Activated naive CD4-positive, alpha-beta T cell treated with anti-CD3 and anti-CD28 coated beads for 36 hours (primary cell): ENCODE measurements around the gene ITLN1. TPM values are rescaled to one million over a fixed set of nuclear protein-coding genes. Genes with fewer than 3 reads are reported as not detected.
A peak's percentile ranks its signal among the peaks of the same experiment; 100 is the strongest.

ENCODE experiments used
- CTCF ChIA-PET: fragments of 350-600 bp; sonication (Branson Sonifier 250); formaldehyde crosslinking; loops from one replicate; lab custom pipeline; 2021; ENCODE audit warnings: antibody characterized with exemption; lab: Charles Lee
- DNase-seq: peaks from one replicate; pipeline ENCODE4 v3.0.0-alpha.2; 2020
- H3K27ac Mint-ChIP-seq: one replicate; pipeline ENCODE4 v1.8.0; 2021; ENCODE audit warnings: mild to moderate bottlenecking, mixed read lengths
- H3K27me3 Mint-ChIP-seq: one replicate; pipeline ENCODE4 v1.8.0; 2021; ENCODE audit warnings: low read depth, mixed read lengths
- H3K36me3 Mint-ChIP-seq: one replicate; pipeline ENCODE4 v1.8.0; 2021; ENCODE audit warnings: low read depth, mixed read lengths
- H3K4me1 Mint-ChIP-seq: one replicate; pipeline ENCODE4 v1.8.0; 2021; ENCODE audit warnings: low read depth, mixed read lengths
- H3K4me3 Mint-ChIP-seq: one replicate; pipeline ENCODE4 v1.8.0; 2021; ENCODE audit warnings: mild to moderate bottlenecking, moderate library complexity, mixed read lengths
- H3K9me3 Mint-ChIP-seq: one replicate; pipeline ENCODE4 v1.8.0; 2021; ENCODE audit warnings: mixed read lengths
- intact Hi-C: fragments of 100-400 bp; cut with micrococcal nuclease; formaldehyde crosslinking; loops from one replicate; pipeline ENCODE4 v1.15.1; 2023
- total RNA-seq, 2 experiments: library from RNA; stranded (reverse); gene quantifications; one replicate each; pipeline ENCODE4 v1.2.3, GENCODE V29; 2021

Gene ITLN1
- total RNA-seq, 2 experiments from 2014 or later = not detected

GRCh38 chr1:160846281-160846680 lies 38.7 kb downstream of the ITLN1 start:
- CTCF ChIA-PET = interaction anchor here (2.2 kb wide), 1 partner anchor 11 kb away, joined by 8 read pairs; no protein-coding TSS in a partner anchor
- no peak for DNase-seq
- Mint-ChIP-seq H3K27me3 (no peaks in the 10 kb centered on the region), H3K36me3 (no peaks in the 10 kb centered on the region), H3K4me1 (no peaks in the 10 kb centered on the region), H3K27ac (no peak overlapping the region), H3K9me3 (no peaks in the 10 kb centered on the region), H3K4me3 (no peak overlapping the region)
- intact Hi-C loops = no loop called here

- CTCF ChIA-PET = interaction anchor here (0.5 to 2.2 kb wide), 6 partner anchors 9 to 158 kb away, joined by 3 to 10 read pairs (median 5); no protein-coding TSS in a partner anchor
- no peaks in the 10 kb centered on the region for H3K9me3 Mint-ChIP-seq
- peaks cover 2% of the 10 kb centered on the region for H3K4me1 Mint-ChIP-seq
- no peak overlapping the region for H3K27ac Mint-ChIP-seq
- intact Hi-C loops = no loop called here
- no peak overlapping the region for H3K4me3 Mint-ChIP-seq
- DNase-seq = no peak
- no peaks in the 10 kb centered on the region for H3K36me3 Mint-ChIP-seq
- no peaks in the 10 kb centered on the region for H3K27me3 Mint-ChIP-seq
Measured at GRCh38 chr1:160844447-160845232, 40.3 kb downstream of the ITLN1 start.

- CTCF ChIA-PET = interaction anchor here (0.9 to 2.1 kb wide), 3 partner anchors 14 to 111 kb away, joined by 3 to 12 read pairs (median 4); no protein-coding TSS in a partner anchor
- Mint-ChIP-seq H3K4me1 (peaks cover 34% of the 10 kb centered on the region), H3K9me3 (no peaks in the 10 kb centered on the region), H3K27ac (no peak overlapping the region), H3K4me3 (no peak overlapping the region), H3K36me3 (no peaks in the 10 kb centered on the region), H3K27me3 (no peaks in the 10 kb centered on the region)
- DNase-seq = no peak
- intact Hi-C loops = no loop called here
Measured at GRCh38 chr1:160841079-160841478, 43.9 kb downstream of the ITLN1 start.

GRCh38 chr1:160839746-160840145 lies 45.2 kb downstream of the ITLN1 start:
- intact Hi-C loops = loop anchor here (10.0 kb wide), 1 partner anchor 295 kb away; the partner anchor contains the start of gene DEDD
- H3K4me1 Mint-ChIP-seq = peaks cover 43% of the 10 kb centered on the region
- no peaks in the 10 kb centered on the region for H3K9me3 Mint-ChIP-seq
- no peak for DNase-seq
- no peaks in the 10 kb centered on the region for H3K27me3 Mint-ChIP-seq
- CTCF ChIA-PET = interaction anchor here (0.6 to 6.8 kb wide), 6 partner anchors 8 to 113 kb away, joined by 3 to 229 read pairs (median 4); partner anchors contain the start of genes ITLN2 and LY9
- H3K36me3 Mint-ChIP-seq = no peaks in the 10 kb centered on the region
- no peak overlapping the region for H3K27ac Mint-ChIP-seq
- no peak overlapping the region for H3K4me3 Mint-ChIP-seq

GRCh38 chr1:160838888-160839287 lies 46.1 kb downstream of the ITLN1 start:
- CTCF ChIA-PET = interaction anchor here (1.3 to 6.8 kb wide), 5 partner anchors 16 to 114 kb away, joined by 3 to 229 read pairs (median 60); partner anchors contain the start of genes ITLN2 and LY9
- Mint-ChIP-seq H3K4me3 (no peak overlapping the region), H3K27ac (peak overlapping the region; percentile 31), H3K27me3 (no peaks in the 10 kb centered on the region), H3K4me1 (peaks cover 47% of the 10 kb centered on the region), H3K36me3 (no peaks in the 10 kb centered on the region), H3K9me3 (no peaks in the 10 kb centered on the region)
- intact Hi-C loops = loop anchor here (10.0 kb wide), 1 partner anchor 296 kb away; the partner anchor contains the start of gene DEDD
- no peak for DNase-seq

GRCh38 chr1:160837558-160838205 lies 47.3 kb downstream of the ITLN1 start:
- Mint-ChIP-seq H3K4me1 (peaks cover 49% of the 10 kb centered on the region), H3K36me3 (no peaks in the 10 kb centered on the region), H3K4me3 (peak overlapping the region; percentile 16), H3K27me3 (no peaks in the 10 kb centered on the region), H3K27ac (peak overlapping the region; percentile 82), H3K9me3 (no peaks in the 10 kb centered on the region)
- intact Hi-C loops = loop anchor here (1.0 to 10.0 kb wide), 4 partner anchors 110 to 297 kb away; partner anchors contain the start of gene DEDD
- peak; percentile 90 for DNase-seq
- CTCF ChIA-PET = interaction anchor here (0.6 to 6.8 kb wide), 20 partner anchors 18 to 297 kb away, joined by 3 to 229 read pairs (median 5); partner anchors contain the start of genes CD244, ITLN2 and LY9

- H3K4me1 Mint-ChIP-seq = peaks cover 49% of the 10 kb centered on the region
- DNase-seq = no peak
- peak overlapping the region; percentile 77 for H3K27ac Mint-ChIP-seq
- no peaks in the 10 kb centered on the region for H3K27me3 Mint-ChIP-seq
- no peak overlapping the region for H3K4me3 Mint-ChIP-seq
- CTCF ChIA-PET = interaction anchor here (0.6 to 6.8 kb wide), 24 partner anchors 10 to 298 kb away, joined by 3 to 229 read pairs (median 5); partner anchors contain the start of genes CD244, ITLN2 and LY9
- H3K36me3 Mint-ChIP-seq = no peaks in the 10 kb centered on the region
- no peaks in the 10 kb centered on the region for H3K9me3 Mint-ChIP-seq
- intact Hi-C loops = loop anchor here (1.0 to 10.0 kb wide), 4 partner anchors 110 to 298 kb away; partner anchors contain the start of gene DEDD
Measured at GRCh38 chr1:160836981-160837557, 47.9 kb downstream of the ITLN1 start.

- intact Hi-C loops = loop anchor here (2.0 to 10.0 kb wide), 2 partner anchors 162 to 298 kb away; partner anchors contain the start of gene DEDD
- H3K27me3 Mint-ChIP-seq = no peaks in the 10 kb centered on the region
- peaks cover 49% of the 10 kb centered on the region for H3K4me1 Mint-ChIP-seq
- H3K9me3 Mint-ChIP-seq = no peaks in the 10 kb centered on the region
- peak overlapping the region; percentile 77 for H3K27ac Mint-ChIP-seq
- H3K36me3 Mint-ChIP-seq = no peaks in the 10 kb centered on the region
- H3K4me3 Mint-ChIP-seq = no peak overlapping the region
- no peak for DNase-seq
- CTCF ChIA-PET = interaction anchor here (0.8 to 6.8 kb wide), 31 partner anchors 9 to 295 kb away, joined by 3 to 229 read pairs (median 5); partner anchors contain the start of genes CD244, ITLN1, ITLN2 and LY9
Measured at GRCh38 chr1:160836561-160836960, 48.4 kb downstream of the ITLN1 start.

GRCh38 chr1:160835751-160836150 lies 49.2 kb downstream of the ITLN1 start:
- intact Hi-C loops = loop anchor here (1.0 to 10.0 kb wide), 6 partner anchors 42 to 299 kb away; partner anchors contain the start of gene DEDD
- no peak for DNase-seq
- peaks cover 50% of the 10 kb centered on the region for H3K4me1 Mint-ChIP-seq
- H3K36me3 Mint-ChIP-seq = no peaks in the 10 kb centered on the region
- no peak overlapping the region for H3K27ac Mint-ChIP-seq
- H3K27me3 Mint-ChIP-seq = no peaks in the 10 kb centered on the region
- CTCF ChIA-PET = interaction anchor here (0.6 to 6.8 kb wide), 37 partner anchors 9 to 502 kb away, joined by 3 to 229 read pairs (median 5); partner anchors contain the start of genes ITLN1, ITLN2, KLHDC9 and LY9
- H3K4me3 Mint-ChIP-seq = no peak overlapping the region
- H3K9me3 Mint-ChIP-seq = no peaks in the 10 kb centered on the region

GRCh38 chr1:160834945-160835565 lies 49.9 kb downstream of the ITLN1 start:
- no peaks in the 10 kb centered on the region for H3K9me3 Mint-ChIP-seq
- CTCF ChIA-PET = interaction anchor here (0.6 to 6.8 kb wide), 47 partner anchors 8 to 856 kb away, joined by 3 to 229 read pairs (median 5); partner anchors contain the start of genes CD244, ITLN1, ITLN2 and KLHDC9
- no peak overlapping the region for H3K4me3 Mint-ChIP-seq
- intact Hi-C loops = loop anchor here (1.0 to 10.0 kb wide), 5 partner anchors 42 to 300 kb away; partner anchors contain the start of gene DEDD
- DNase-seq = peak; percentile 71
- no peaks in the 10 kb centered on the region for H3K27me3 Mint-ChIP-seq
- H3K27ac Mint-ChIP-seq = peak overlapping the region; percentile 47
- H3K4me1 Mint-ChIP-seq = peaks cover 57% of the 10 kb centered on the region
- H3K36me3 Mint-ChIP-seq = no peaks in the 10 kb centered on the region
